WTC11 (cell line): ENCODE data around the gene IDUA.

Experiments used
- AFF4 ChIP-seq: sonication (generic); formaldehyde crosslinking; IDR thresholded peaks from 2 replicates; pipeline ENCODE4 v1.8.1; 2023; ENCODE audit warnings: mild to moderate bottlenecking, missing genetic modification reagents, borderline replicate concordance
- CTCF ChIP-seq: fragments of 200-600 bp; IDR thresholded peaks from 2 replicates; pipeline ENCODE4 v1.8.0; 2022; ENCODE audit warnings: antibody characterized with exemption
- FOXK1 ChIP-seq: sonication (generic); formaldehyde crosslinking; IDR thresholded peaks from 2 replicates; pipeline ENCODE4 v1.8.0; 2022; ENCODE audit warnings: mild to moderate bottlenecking, moderate library complexity, missing genetic modification reagents
- IRF1 ChIP-seq: sonication (generic); formaldehyde crosslinking; IDR thresholded peaks from 2 replicates; pipeline ENCODE4 v1.8.0; 2023; ENCODE audit warnings: missing genetic modification reagents
- MAX ChIP-seq: sonication (generic); formaldehyde crosslinking; IDR thresholded peaks from 2 replicates; pipeline ENCODE4 v1.8.0; 2022; ENCODE audit warnings: mild to moderate bottlenecking, missing genetic modification reagents
- NFYB ChIP-seq: sonication (generic); formaldehyde crosslinking; conservative IDR thresholded peaks from 2 replicates; pipeline ENCODE4 v1.8.0; 2022; ENCODE audit warnings: low read depth, missing genetic modification reagents
- ZBTB43 ChIP-seq: sonication (generic); formaldehyde crosslinking; IDR thresholded peaks from 2 replicates; pipeline ENCODE4 v1.8.1; 2023; ENCODE audit warnings: mild to moderate bottlenecking, missing genetic modification reagents
- ZNF138 ChIP-seq: sonication (generic); formaldehyde crosslinking; conservative IDR thresholded peaks from 2 replicates; pipeline ENCODE4 v1.8.1; 2022; ENCODE audit warnings: mild to moderate bottlenecking, moderate library complexity, missing genetic modification reagents

- TF ChIP-seq AFF4 (CRISPR knock-in tag) (no peak), NFYB (no peak), CTCF (no peak), ZNF138 (CRISPR knock-in tag) (no peak), MAX (CRISPR knock-in tag) (no peak), ZBTB43 (CRISPR knock-in tag) (no peak), FOXK1 (CRISPR knock-in tag) (no peak), IRF1 (CRISPR knock-in tag) (no peak)
These were observed 22.4 kb upstream of the IDUA start for GRCh38 chr4:964346-965025.
